ENCODE measurements around the gene MASP2.

GRCh38 chr1:11028018-11028417, 19.0 kb downstream of the MASP2 start:
- TF ChIP-seq, protein P1, sequence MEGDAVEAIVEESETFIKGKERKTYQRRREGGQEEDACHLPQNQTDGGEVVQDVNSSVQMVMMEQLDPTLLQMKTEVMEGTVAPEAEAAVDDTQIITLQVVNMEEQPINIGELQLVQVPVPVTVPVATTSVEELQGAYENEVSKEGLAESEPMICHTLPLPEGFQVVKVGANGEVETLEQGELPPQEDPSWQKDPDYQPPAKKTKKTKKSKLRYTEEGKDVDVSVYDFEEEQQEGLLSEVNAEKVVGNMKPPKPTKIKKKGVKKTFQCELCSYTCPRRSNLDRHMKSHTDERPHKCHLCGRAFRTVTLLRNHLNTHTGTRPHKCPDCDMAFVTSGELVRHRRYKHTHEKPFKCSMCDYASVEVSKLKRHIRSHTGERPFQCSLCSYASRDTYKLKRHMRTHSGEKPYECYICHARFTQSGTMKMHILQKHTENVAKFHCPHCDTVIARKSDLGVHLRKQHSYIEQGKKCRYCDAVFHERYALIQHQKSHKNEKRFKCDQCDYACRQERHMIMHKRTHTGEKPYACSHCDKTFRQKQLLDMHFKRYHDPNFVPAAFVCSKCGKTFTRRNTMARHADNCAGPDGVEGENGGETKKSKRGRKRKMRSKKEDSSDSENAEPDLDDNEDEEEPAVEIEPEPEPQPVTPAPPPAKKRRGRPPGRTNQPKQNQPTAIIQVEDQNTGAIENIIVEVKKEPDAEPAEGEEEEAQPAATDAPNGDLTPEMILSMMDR (IDR thresholded peaks at IDR 0.05) = no peak
- TF ChIP-seq EP300 (IDR thresholded peaks at IDR 0.05) = no peak

Measured in tibial nerve (tissue), 4 donors.